KOPT-K1 (cell line): Measurements from ENCODE around the gene CDK7.

Experiments used
- H3K27ac ChIP-seq: fragments of 200-600 bp; sonication (generic); 2 replicates; pipeline ENCODE4 v1.5.1; 2016; ENCODE audit warnings: antibody characterized with exemption, mild to moderate bottlenecking, low read depth, low read length; ENCODE audit not compliant: poor library complexity, severe bottlenecking
- H3K36me3 ChIP-seq: fragments of 200-600 bp; sonication (generic); 2 replicates; pipeline ENCODE4 v1.5.1; 2017; ENCODE audit warnings: antibody characterized with exemption, mild to moderate bottlenecking, low read length, moderate library complexity; ENCODE audit not compliant: insufficient read depth
- H3K9me3 ChIP-seq: fragments of 200-600 bp; sonication (generic); 2 replicates; pipeline ENCODE4 v1.5.1; 2017; ENCODE audit warnings: antibody characterized with exemption, low read length, mild to moderate bottlenecking; ENCODE audit not compliant: insufficient read depth, poor library complexity, severe bottlenecking

The CDK7 gene

DNA sequence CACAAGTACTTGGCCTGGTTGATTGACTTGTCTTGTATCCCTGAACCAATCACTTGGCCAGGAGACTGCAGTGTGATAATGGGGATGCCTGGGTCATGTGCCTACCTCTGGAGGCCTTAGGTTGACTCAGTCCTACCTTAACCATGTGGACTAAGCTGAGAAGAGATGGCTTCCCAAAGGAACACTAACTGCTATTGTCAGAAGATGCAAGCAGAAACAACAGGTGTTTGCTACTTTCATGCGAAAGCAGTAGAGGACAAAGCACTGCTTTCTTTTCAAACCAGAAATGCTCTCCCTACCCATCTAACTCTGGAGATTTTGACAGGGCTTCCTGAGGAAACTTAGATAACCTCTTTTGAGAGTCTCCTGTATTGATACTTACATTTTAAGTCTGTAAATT lies 22.9 kb downstream of the CDK7 start:
- H3K36me3 ChIP-seq: peaks cover 81% of the 10 kb centered on the region

GRCh38 chr5:69261034-69261433 lies 26.3 kb downstream of the CDK7 start:
- Histone ChIP-seq H3K9me3 (no peaks in the 10 kb centered on the region), H3K27ac (no peak overlapping the region), H3K36me3 (peaks cover 96% of the 10 kb centered on the region)

More for the DNA sequence above, 22.9 kb downstream of the CDK7 start:
- H3K9me3 ChIP-seq: no peaks in the 10 kb centered on the region
- H3K27ac ChIP-seq: no peak overlapping the region

DNA sequence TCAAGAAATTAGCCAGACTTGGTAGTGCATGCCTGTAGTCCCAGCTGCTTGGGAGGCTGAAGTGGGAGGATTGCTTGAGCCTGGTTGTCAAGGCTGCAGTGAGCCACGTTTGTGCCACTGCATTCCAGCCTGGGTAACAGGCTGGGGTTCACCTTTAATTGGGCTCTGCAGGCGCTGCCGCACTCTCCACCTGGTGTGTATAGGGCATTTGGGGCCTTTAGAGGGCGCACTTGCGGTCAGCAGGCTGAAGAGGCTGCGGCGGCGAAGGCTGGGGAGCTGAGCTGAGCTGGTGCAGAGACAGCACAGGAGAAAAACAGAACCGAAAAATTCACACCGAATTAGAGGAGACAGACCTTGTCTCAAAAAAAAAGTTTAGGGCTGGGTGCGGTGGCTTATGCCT lies 31.2 kb downstream of the CDK7 start:
- Histone ChIP-seq H3K36me3 (peaks cover 96% of the 10 kb centered on the region), H3K9me3 (no peaks in the 10 kb centered on the region)

DNA sequence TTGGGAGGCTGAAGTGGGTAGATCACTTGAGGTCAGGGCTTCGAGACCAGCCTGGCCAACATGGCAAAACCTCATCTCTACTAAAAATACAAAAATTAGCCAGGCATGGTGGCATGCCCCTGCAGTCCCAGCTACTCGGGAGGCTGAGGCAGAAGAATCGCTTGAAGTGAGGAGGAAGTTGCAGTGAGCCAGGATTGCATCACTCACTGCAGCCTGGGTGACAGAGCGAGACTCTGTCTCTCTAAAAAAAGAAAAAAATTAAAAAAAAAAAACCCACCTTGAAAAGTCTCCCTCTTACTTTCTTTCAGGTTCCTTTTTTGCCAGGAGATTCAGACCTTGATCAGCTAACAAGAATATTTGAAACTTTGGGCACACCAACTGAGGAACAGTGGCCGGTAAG lies 34.2 kb downstream of the CDK7 start:
- no peaks in the 10 kb centered on the region for H3K9me3 ChIP-seq
- H3K36me3 ChIP-seq: peaks cover 94% of the 10 kb centered on the region
- no peak overlapping the region for H3K27ac ChIP-seq

More for the DNA sequence above, 31.2 kb downstream of the CDK7 start:
- no peak overlapping the region for H3K27ac ChIP-seq

- Histone ChIP-seq H3K27ac (no peak overlapping the region), H3K9me3 (no peaks in the 10 kb centered on the region), H3K36me3 (peaks cover 87% of the 10 kb centered on the region)
Measured at GRCh38 chr5:69270840-69271239, 36.2 kb downstream of the CDK7 start.

GRCh38 chr5:69271376-69271775 lies 36.7 kb downstream of the CDK7 start:
- H3K36me3 ChIP-seq: peaks cover 87% of the 10 kb centered on the region
- no peaks in the 10 kb centered on the region for H3K9me3 ChIP-seq
- H3K27ac ChIP-seq: no peak overlapping the region

- H3K9me3 ChIP-seq: no peaks in the 10 kb centered on the region
- peaks cover 88% of the 10 kb centered on the region for H3K36me3 ChIP-seq
- no peak overlapping the region for H3K27ac ChIP-seq
Measured at GRCh38 chr5:69275563-69275962, 40.9 kb downstream of the CDK7 start.

GRCh38 chr5:69276422-69277174 lies 41.9 kb downstream of the CDK7 start:
- H3K36me3 ChIP-seq: peaks cover 88% of the 10 kb centered on the region
- no peak overlapping the region for H3K27ac ChIP-seq
- no peaks in the 10 kb centered on the region for H3K9me3 ChIP-seq

DNA sequence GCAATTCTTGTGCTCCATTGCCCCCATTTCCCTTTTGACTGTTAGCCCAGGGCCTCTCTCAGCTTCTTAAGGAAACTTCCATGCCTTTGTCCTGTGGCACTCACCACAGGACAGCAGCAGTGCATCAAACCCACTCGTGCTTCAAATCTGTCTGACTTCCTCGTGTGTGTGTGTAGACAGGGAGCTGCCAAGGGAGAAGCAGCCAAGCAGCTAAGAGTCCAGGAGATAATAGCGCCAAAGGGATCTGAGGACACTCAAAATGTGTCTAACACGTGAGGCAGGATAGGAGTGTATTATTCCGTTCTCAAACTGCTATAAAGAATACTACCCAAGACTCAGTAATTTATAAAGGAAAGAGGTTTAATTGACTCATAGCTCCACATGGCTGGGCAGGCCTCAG lies 44.8 kb downstream of the CDK7 start:
- Histone ChIP-seq H3K9me3 (no peaks in the 10 kb centered on the region), H3K36me3 (peaks cover 72% of the 10 kb centered on the region)

GRCh38 chr5:69281114-69281513 lies 46.4 kb downstream of the CDK7 start:
- peaks cover 69% of the 10 kb centered on the region for H3K36me3 ChIP-seq
- H3K27ac ChIP-seq: no peak overlapping the region
- no peaks in the 10 kb centered on the region for H3K9me3 ChIP-seq

More for the DNA sequence above, 44.8 kb downstream of the CDK7 start:
- H3K27ac ChIP-seq: no peak overlapping the region

- Histone ChIP-seq H3K36me3 (peaks cover 46% of the 10 kb centered on the region), H3K27ac (no peak overlapping the region), H3K9me3 (no peaks in the 10 kb centered on the region)
Measured at GRCh38 chr5:69284203-69284602, 49.5 kb downstream of the CDK7 start.

- Histone ChIP-seq H3K9me3 (no peaks in the 10 kb centered on the region), H3K27ac (no peak overlapping the region)
Measured at GRCh38 chr5:69285448-69286116, 50.9 kb downstream of the CDK7 start.

DNA sequence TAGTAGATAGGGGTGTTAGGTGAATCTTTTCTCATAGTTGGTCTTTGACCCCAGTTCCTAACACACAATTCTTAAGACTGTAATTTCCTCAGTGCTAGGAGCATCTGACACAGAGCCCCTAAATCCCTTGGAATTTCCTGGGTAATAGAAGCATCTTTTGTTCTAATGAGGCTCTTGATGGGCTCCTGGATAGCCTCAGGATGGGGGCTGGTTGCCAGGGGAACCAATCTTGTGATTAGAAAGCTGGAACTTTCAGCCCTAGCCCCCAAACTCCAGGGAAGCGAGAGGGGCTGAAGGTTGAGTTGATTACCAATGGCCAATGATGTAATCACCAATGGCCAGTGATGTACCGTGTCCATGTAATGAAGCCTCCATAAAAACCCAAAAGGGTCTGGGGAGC lies 53.4 kb downstream of the CDK7 start:
- Histone ChIP-seq H3K36me3 (peaks cover 15% of the 10 kb centered on the region; the same call in 1 of the 2 replicates), H3K27ac (no peak overlapping the region), H3K9me3 (no peaks in the 10 kb centered on the region)

More at GRCh38 chr5:69285448-69286116, 50.9 kb downstream of the CDK7 start:
- H3K36me3 ChIP-seq: peaks cover 32% of the 10 kb centered on the region

DNA sequence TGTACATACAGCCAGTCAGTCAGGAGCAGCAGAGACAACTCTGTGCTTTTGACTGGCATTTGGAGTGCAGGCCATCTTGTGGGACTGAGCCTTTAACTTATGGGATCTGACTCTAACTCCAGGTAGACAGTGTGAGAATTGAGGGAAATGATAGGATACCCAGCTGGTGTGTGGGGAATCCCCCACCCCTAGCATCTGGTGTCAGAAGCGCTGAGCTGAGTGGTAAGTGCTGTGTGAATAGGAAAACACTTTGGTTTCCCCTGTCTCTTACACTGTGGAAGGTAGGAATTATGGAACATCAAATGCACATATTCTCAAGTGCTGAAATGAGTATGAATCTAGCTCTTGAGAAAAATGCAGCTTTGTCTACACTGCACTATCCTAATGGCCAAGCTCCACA lies 54.0 kb downstream of the CDK7 start:
- no peaks in the 10 kb centered on the region for H3K9me3 ChIP-seq
- no peak overlapping the region for H3K27ac ChIP-seq
- H3K36me3 ChIP-seq: peaks cover 12% of the 10 kb centered on the region; the same call in 1 of the 2 replicates

- Histone ChIP-seq H3K36me3 (0 out of 2 replicates have a peak, but pooled peaks cover 6% of the 10 kb centered on the region), H3K9me3 (no peaks in the 10 kb centered on the region), H3K27ac (no peak overlapping the region)
Measured at GRCh38 chr5:69292306-69292705, 57.6 kb downstream of the CDK7 start.

GRCh38 chr5:69293882-69294281 lies 59.2 kb downstream of the CDK7 start:
- no peaks in the 10 kb centered on the region for H3K9me3 ChIP-seq
- no peak overlapping the region for H3K27ac ChIP-seq
- no peaks in the 10 kb centered on the region for H3K36me3 ChIP-seq
